ENCODE data around the gene AGBL4.
A peak's percentile ranks its signal among the peaks of the same experiment; 100 is the strongest.

Gene AGBL4

GRCh38 chr1:48675251-48675650, 1348.5 kb downstream of the AGBL4 start:
- no peak for DNase-seq

- DNase-seq: no peak
Measured at GRCh38 chr1:48674641-48675040, 1349.1 kb downstream of the AGBL4 start.

DNA sequence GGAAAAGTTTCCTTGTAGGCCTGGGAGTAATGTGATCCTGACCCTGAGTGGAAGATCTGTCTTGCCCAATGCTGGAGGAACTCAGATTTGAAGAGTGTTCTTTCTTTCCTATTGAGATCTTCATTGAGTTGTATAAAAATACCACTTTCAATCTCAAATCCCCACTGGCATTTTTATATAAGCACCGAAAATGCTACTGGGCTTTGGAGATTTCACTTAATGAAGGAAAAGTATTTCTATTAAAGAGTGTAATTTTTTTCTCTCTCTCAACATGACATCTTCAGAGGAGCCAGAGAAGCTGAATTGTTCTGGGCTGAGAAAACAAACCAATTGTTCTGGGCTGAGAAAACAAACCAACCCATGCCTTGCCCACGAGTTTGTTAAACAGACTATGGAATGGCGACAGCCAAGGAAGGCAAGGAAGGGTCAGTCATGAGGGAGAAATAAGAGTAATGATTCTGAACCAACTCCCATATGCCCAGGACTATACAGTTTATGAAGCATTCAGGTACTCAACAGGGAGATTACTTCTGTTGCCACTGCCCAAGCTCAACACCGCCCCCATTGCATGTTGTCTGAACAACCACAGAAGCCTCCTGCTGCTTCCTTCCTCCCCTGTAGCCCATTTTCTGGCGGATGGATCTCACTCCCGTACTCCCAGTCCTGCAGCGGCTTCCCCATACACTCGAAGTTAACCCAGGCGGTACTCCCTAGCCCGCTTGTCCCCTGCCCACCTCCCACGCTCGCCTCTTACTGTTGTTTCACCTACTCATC, 1350.2 kb downstream of the AGBL4 start:
- DNase-seq: peak; percentile 22

DNA sequence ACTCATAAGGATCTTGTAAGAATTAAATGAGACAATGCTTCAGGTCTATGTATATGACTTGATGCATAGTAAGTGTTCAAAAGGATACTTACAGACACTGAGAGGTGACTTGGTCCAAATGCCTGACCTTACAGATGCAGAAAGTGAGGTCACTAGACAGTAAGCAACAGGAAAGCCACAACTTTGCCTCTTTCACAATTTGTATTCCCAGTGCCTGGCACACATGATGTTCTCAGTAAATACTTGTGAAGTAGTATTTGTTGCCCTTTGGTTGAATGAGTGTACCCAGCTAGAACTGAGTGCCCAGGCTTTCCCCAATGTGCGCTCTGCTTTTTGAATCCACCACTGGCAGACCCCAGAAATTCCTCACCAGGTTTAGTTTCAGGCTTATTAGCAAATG, 1352.2 kb downstream of the AGBL4 start:
- peak; percentile 13 for DNase-seq

DNA sequence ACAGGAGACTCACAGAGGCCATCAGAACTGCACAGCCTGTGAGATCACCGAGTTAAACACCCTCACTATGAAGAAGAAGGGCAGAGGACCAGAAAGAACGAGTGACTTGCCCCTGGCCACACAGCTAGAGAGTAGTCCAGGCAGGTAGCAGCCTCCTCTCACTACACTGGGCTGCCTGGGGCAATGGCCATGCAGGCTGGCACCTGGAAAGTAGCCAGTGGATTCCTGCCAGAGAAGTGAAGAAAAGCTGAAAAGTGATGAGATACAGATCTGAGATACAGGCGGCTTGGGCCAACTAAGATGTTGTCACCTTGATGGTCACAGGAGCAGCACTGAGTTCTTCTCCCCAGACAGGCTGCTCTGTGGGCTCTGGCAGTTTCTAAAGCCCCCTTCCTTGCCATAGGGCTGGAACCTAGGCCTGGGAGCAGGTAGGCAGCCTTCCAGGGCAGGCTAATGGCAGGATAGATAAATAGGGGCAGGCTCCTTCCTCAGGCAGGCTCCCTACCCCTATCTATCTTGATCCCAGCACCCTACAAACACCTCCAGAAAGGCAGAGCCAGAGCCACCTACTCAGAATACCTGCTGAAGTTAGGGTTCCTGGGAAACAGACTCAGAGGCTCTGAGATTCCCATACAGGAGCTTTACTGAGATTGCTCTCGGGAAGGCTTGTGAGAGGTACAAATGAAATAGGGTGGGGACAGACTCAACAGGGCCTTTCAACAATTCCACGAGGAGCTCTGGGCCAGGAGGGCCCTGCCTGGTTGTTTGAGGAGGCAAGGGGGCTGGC, 1353.3 kb downstream of the AGBL4 start:
- no peak for DNase-seq

GRCh38 chr1:48668339-48668738, 1355.4 kb downstream of the AGBL4 start:
- DNase-seq: no peak

GRCh38 chr1:48667782-48668181, 1356.0 kb downstream of the AGBL4 start:
- no peak for DNase-seq

- DNase-seq: no peak
Measured at GRCh38 chr1:48665708-48666407, 1357.9 kb downstream of the AGBL4 start.

GRCh38 chr1:48661726-48662463, 1361.9 kb downstream of the AGBL4 start:
- peak; percentile 44 for DNase-seq

DNA sequence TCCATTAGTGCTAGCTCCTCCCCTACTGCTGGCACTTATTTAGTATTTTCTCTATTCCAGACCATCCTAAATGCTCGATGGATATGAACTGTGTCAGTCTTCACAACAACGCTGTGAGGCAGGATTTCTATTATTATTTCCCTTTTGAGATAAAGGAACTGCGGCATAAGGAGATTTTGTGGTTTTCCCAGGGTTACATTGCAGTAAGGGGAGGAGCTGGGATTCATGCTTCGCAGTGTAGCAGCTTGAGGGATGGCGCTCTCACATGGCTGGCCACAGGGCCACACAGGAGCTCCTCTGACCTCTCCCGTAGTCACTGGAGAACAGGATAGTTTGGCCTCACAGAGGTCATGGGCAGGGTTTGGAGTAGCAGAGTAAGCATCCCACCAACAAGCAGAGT, 1364.0 kb downstream of the AGBL4 start:
- DNase-seq: no peak

DNA sequence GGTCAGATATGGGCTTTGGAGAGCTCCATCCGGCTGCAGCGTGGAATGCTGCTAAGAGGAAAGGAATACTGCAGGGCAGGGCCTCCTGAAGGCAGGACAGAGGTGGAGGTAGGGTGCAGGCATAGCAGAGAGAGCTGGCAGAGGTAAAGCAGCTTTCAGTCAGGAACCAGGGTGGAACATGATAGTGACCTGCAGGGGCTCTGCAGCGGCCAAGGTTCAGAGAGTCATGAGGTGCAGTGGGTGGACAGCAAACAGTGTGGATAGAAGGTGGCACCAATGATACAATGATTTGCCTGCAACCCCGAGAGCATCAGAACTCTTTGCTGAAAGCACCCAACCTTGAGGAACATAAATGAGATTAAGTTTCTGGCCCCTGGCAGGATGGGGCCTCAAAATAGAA, 1366.3 kb downstream of the AGBL4 start:
- DNase-seq: no peak

- no peak for DNase-seq
Measured at GRCh38 chr1:48654606-48655210, 1369.0 kb downstream of the AGBL4 start.

GRCh38 chr1:48652334-48652733, 1371.4 kb downstream of the AGBL4 start:
- DNase-seq: no peak

- no peak for DNase-seq
Measured at GRCh38 chr1:48649880-48650279, 1373.9 kb downstream of the AGBL4 start.

- no peak for DNase-seq
Measured at GRCh38 chr1:48645883-48646282, 1377.9 kb downstream of the AGBL4 start.

GRCh38 chr1:48644905-48645605, 1378.7 kb downstream of the AGBL4 start:
- DNase-seq: no peak

DNA sequence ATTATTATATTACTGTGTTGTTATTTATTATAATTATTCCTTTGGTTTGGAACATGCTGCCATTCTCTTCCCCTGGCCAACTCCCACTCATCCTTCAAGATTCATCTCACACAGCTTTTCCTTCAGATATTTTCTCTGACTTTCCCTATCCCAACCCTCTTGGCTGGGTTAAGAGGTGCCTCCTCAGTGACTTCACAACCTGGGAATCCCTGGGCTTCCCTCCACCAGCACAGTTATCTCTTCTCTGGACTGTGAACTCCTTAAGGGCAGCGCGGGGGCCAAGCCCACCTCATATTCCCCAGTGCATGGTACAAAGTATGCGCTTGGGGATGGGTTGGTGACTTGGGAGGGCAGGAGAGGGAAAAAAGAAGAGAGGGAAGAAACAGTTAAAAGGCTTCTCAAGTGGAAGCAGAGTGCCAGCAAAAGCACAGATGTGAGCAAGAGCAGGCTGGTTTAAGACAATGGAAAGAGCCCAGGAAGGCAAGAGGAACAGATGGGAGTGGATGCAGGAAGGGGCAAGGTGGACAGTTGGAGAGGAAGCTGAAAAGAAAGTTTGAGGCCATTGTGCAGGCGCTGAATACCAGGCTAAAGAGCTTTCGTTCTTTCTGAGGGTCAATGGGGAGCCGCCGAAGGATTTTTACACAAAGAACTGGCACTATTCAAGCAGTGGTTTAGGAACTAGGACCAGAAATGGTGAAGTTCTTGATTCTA, 1379.4 kb downstream of the AGBL4 start:
- no peak for DNase-seq

DNA sequence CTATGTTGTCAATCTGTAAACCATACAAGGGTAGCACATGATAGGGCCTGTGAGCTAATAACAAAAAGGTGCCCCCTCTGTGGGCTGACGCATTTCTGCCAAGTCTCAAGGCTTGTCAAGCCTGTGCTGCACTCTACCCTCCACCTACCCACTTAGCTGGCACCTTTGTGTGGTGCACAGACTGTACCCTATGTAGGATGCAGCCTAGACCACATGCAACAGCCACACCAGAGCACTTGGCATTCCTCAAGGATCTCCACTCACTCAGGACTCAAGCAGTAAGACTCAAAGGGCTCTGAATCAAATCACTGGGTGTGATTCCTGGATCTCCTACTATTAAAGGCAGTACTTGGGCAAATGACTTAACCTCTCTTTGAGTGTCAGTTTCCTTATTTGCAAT, 1380.6 kb downstream of the AGBL4 start:
- DNase-seq: no peak

GRCh38 chr1:48640836-48641492, 1382.8 kb downstream of the AGBL4 start:
- DNase-seq: no peak

DNA sequence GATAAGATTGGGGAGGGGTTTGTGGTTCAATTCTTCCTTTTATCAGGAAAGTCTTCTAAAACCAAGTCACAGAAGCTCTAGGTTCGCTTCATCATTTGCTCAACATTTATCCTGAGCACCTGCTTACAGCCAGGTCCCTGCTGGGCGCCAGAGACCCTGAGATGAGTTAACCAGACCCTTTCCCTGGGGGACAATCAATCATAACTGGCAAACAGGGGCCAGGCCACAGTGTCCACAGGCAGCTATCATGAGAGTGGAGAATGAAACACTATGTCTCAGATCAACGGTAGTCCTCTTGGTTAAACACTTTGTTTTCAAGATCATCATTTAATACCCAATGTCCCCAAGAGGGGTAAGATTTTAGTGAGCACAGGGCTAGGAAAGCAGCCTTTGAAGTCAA, 1393.9 kb downstream of the AGBL4 start:
- DNase-seq: no peak

GRCh38 chr1:48627486-48627885, 1396.3 kb downstream of the AGBL4 start:
- DNase-seq: no peak

All from hematopoietic multipotent progenitor cell treated with erythropoietin and hydrocortisone succinate and interleukin-3 and kit ligand, for 6 days (in vitro differentiated cells).